Cerebellar nuclear complex (tissue), 1 donor: Measurements from ENCODE around the gene CNTNAP2.

Experiments
- DNase-seq, 2 experiments: peaks; one replicate each; lab custom pipeline; 2025; lab: John Stamatoyannopoulos, UW

Gene CNTNAP2

GRCh38 chr7:146681487-146681886 lies 564.9 kb downstream of the CNTNAP2 start:
- no peak for DNase-seq

- no peak for DNase-seq
These were observed 566.8 kb downstream of the CNTNAP2 start for GRCh38 chr7:146683439-146683838.

GRCh38 chr7:146690987-146691386 lies 574.4 kb downstream of the CNTNAP2 start:
- DNase-seq = no peak

- DNase-seq = no peak
These were observed 582.5 kb downstream of the CNTNAP2 start for GRCh38 chr7:146698995-146699610.

DNA sequence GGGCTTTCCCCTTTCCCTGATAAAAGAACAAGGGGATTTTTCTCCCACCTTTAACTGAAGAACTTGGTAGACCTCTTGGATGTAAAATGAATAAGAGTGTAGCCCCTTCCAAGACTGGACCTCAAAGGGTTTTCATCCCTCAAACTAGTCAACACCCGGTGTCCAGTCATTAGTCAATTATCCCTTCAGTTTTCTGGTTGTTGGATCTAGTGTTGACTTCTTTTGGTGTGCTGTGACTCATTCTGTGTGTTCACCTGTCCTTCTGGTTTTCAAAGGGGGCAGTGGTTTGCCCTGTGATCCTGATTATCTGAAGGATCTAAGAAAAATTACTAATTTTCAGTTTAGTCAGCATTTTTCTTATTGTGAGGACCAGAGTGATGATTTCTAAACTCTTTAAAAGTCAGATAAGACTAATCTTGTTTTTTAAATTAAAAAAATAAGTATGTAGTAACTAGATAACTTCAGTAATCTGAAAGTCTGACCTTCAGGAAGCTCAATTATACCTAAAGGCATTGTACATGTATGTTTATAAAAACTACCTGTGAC lies 583.5 kb downstream of the CNTNAP2 start:
- no peak for DNase-seq

- no peak for DNase-seq
These were observed 584.6 kb downstream of the CNTNAP2 start for GRCh38 chr7:146701166-146701565.

DNA sequence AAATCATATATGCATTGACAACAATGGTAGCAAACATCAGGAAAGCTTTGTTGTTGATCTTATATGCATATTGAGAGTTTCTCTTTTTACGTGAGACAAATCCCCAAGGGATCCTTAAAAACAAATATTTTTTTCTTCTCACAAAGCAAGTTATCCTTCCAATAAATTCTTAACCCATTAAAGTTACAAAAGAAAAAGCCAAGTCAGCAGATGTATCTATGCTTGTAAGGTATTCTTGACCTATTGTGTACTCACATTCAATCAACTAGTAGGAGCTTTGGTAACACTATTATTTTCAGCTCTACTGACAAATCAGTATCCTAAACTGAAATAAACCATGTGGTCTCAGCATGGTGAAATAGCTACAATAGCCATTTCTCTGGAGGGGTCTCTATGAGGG lies 586.3 kb downstream of the CNTNAP2 start:
- DNase-seq = no peak

DNA sequence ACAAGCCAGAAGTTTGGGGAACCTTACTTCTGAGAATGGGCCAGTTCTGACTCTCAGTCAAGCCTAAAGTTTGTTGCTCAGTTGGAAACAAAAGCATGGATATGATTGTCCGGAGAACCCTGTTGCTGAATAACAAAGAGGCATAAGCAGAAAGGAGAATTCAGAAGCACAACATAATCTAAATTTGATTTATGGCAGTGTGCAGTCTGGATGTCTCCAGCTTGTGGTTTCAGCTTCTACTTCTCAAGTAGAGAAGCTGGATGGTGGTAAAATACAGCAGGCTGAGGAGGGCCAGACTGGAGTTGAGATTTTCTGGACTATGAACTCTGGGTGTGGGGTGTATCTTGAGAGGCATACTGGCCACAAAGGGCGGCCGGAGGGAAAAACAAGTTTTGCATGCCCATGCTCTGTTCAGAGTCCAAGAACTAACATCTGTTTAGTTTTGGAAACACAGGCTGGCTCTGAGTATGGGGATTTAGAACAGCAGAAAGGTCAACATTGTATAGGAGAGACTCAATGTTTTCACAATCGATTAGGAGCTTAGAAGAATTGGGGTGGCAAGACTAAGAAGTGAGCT lies 592.9 kb downstream of the CNTNAP2 start:
- no peak for DNase-seq

GRCh38 chr7:146713205-146713604 lies 596.6 kb downstream of the CNTNAP2 start:
- DNase-seq = no peak

DNA sequence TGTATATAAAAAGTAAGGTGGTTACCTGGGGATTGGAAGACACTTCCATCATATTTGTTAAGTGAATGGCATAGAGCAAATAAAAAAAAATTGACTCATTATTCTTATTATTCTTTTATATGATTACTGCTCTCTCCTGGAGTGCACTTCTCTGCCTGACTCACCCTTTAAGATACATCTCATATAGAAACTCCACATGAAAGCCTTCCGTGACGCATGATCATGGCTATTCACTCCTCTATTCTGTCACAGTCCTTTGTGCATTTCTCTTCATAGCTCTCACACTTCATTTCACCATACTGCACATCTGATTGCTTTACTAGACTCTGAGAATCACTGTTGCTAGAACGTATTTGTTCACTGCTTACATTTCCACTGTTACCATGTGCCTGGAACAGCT lies 597.3 kb downstream of the CNTNAP2 start:
- no peak for DNase-seq

GRCh38 chr7:146720195-146720594 lies 603.6 kb downstream of the CNTNAP2 start:
- no peak for DNase-seq

- no peak for DNase-seq
These were observed 606.4 kb downstream of the CNTNAP2 start for GRCh38 chr7:146722986-146723385.

- no peak for DNase-seq
These were observed 608.9 kb downstream of the CNTNAP2 start for GRCh38 chr7:146725520-146725919.

- DNase-seq = no peak
These were observed 611.5 kb downstream of the CNTNAP2 start for GRCh38 chr7:146728141-146728540.

GRCh38 chr7:146728611-146729010 lies 612.0 kb downstream of the CNTNAP2 start:
- no peak for DNase-seq

DNA sequence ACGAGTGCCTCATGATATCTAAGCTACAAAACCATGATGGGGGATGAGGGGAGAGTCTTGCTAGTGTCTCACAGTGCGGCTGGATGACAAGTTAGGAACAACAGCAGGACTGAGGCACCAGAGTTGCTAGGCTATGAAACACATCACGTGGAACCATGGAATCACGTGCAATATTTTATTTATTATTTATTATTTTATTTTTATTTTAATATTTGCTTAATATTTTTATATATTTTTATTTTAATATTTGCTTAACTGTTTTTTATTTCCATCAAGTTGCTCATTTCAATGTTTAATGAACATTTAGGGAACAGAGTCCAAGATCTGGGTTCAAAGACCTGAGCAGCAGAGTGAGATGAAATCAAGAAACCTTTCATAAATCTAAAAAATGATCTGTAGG lies 614.6 kb downstream of the CNTNAP2 start:
- DNase-seq = no peak

GRCh38 chr7:146735992-146736391 lies 619.4 kb downstream of the CNTNAP2 start:
- DNase-seq = no peak

DNA sequence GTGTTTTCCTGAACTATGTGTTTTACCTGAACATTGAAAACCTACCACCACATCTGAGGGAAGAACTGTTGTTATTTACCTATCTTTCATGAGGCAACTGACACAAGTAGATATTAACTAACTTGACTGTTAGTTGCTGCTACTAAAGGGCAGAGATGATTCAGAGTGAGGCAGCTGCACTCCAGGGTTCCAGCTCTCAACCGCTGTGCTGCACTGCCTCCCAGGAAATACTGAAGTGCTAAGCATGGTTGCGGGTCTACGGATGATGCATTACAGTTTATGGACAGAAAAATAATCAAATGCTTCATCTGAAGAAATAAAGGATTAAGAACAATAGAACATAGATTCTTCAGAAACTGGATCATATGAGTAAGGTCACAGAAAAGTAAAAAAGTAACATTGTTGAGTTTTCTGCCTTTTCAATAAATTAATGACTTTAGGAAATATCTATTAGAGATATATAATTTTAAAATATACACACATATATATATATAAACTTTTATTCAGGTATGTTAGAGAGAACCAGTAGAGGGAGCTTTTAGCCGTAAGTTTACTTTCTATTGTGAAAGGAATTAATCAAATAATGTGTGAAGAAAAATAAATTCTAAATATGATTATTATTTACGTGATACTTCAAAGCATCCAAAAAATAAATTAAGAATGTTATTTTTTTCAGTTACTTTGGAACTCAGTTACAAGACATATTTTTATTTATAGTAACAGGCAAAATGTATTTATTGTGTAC lies 620.0 kb downstream of the CNTNAP2 start:
- DNase-seq = no peak

- no peak for DNase-seq
These were observed 623.4 kb downstream of the CNTNAP2 start for GRCh38 chr7:146740039-146740438.

DNA sequence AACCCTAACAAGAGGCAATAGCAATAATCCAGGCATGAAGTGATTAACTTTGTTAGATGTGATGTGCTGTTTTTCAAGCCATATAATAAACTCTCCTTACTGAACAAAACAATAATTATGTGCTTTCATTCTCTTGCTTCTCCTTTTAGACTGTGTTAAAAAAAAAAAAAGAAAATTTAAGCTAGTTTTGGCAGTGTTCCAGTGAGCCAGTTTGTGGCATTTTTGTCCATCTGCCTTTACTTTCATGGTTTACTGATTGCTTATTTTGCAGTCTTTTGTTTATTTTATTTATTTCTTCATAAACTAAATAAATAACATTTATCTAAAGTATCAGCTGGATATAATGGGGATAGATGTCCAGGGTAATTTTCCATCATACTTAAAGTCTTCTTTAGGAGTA lies 625.3 kb downstream of the CNTNAP2 start:
- no peak for DNase-seq

- DNase-seq = no peak
These were observed 637.8 kb downstream of the CNTNAP2 start for GRCh38 chr7:146754385-146754784.

- no peak for DNase-seq
These were observed 639.0 kb downstream of the CNTNAP2 start for GRCh38 chr7:146755585-146755984.

DNA sequence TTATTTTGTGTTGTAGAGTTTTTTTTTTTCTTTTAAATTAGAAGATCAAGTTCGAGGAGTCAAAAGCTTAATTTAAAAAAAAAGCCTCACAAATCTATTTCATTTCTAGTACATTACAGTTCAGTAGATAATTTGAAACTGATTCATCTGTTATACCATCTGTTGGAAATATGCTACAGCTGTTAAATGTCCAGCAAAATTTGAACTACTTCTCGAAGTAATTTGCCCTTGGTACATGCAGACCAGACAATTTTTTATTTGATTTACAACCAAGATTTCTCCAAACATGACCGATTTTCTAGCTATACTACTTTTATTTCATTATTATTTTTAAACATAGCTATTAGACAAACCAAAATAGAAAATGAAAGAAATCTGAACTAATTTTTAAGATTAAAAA lies 647.9 kb downstream of the CNTNAP2 start:
- peak in 1 of 2 experiments; percentile 48 for DNase-seq
